HuH-7 (cell line): ENCODE measurements around the gene SMARCD2.
"Not testable (repeated sequence)": the region's sequence is repeated elsewhere in the genome, so short reads cannot be mapped to it uniquely, and the experiment has no call there.

Experiments
- DNase-seq: peaks from one replicate; pipeline ENCODE4 v3.0.0; 2011; ENCODE audit warnings: low spot score

SMARCD2 gene

GRCh38 chr17:63842540-63843386, at the start of gene SMARCD2:
TSS of gene SMARCD2 (minus strand) at chr17:63842685. CDS start at chr17:63842674, 11 bp downstream.
- DNase-seq: peak; percentile 97

- DNase-seq: peak; percentile 28
Measured at GRCh38 chr17:63889026-63889848, 46.8 kb upstream of the SMARCD2 start.

GRCh38 chr17:63885119-63885518, 42.6 kb upstream of the SMARCD2 start:
- not testable (repeated sequence) for DNase-seq

GRCh38 chr17:63882626-63883126, 40.2 kb upstream of the SMARCD2 start:
- DNase-seq: not testable (repeated sequence)

GRCh38 chr17:63881935-63882601, 39.6 kb upstream of the SMARCD2 start, which contains the start of gene GH2:
TSS of gene GH2 (minus strand) at chr17:63881944. CDS start at chr17:63881801, 143 bp downstream.
- peak; percentile 76 for DNase-seq

GRCh38 chr17:63881337-63881736, 38.9 kb upstream of the SMARCD2 start:
- DNase-seq: peak; percentile 47

GRCh38 chr17:63880706-63881105, 38.2 kb upstream of the SMARCD2 start:
- no peak for DNase-seq

- DNase-seq: not testable (repeated sequence)
Measured at GRCh38 chr17:63878413-63878812, 35.9 kb upstream of the SMARCD2 start.

- DNase-seq: not testable (repeated sequence)
Measured at GRCh38 chr17:63874693-63875092, 32.2 kb upstream of the SMARCD2 start.

GRCh38 chr17:63874061-63874626, 31.7 kb upstream of the SMARCD2 start:
- DNase-seq: not testable (repeated sequence)

- DNase-seq: not testable (repeated sequence)
Measured at GRCh38 chr17:63873577-63873976, 31.1 kb upstream of the SMARCD2 start, which contains the start of gene CSH2. TSS of gene CSH2 (minus strand) at chr17:63873677. CDS start at chr17:63873614, 63 bp downstream.

GRCh38 chr17:63871646-63872365, 29.3 kb upstream of the SMARCD2 start:
- not testable (repeated sequence) for DNase-seq

- not testable (repeated sequence) for DNase-seq
Measured at GRCh38 chr17:63870292-63870665, 27.8 kb upstream of the SMARCD2 start.

- not testable (repeated sequence) for DNase-seq
Measured at GRCh38 chr17:63869491-63870291, 27.2 kb upstream of the SMARCD2 start.

- DNase-seq: not testable (repeated sequence)
Measured at GRCh38 chr17:63866625-63867024, 24.1 kb upstream of the SMARCD2 start.

GRCh38 chr17:63859257-63859656, 16.8 kb upstream of the SMARCD2 start:
- DNase-seq: no peak

GRCh38 chr17:63856425-63856824, 13.9 kb upstream of the SMARCD2 start:
- DNase-seq: not testable (repeated sequence)

GRCh38 chr17:63855185-63855584, 12.7 kb upstream of the SMARCD2 start:
- no peak for DNase-seq

- DNase-seq: no peak
Measured at GRCh38 chr17:63854709-63855108, 12.2 kb upstream of the SMARCD2 start.

- no peak for DNase-seq
Measured at GRCh38 chr17:63853260-63853659, 10.8 kb upstream of the SMARCD2 start.
